ELR (cell line): ENCODE data around the gene HIRA.
A peak's percentile ranks its signal among the peaks of the same experiment; 100 is the strongest.
"Not testable (repeated sequence)": the region's sequence is repeated elsewhere in the genome, so short reads cannot be mapped to it uniquely, and the experiment has no call there.

Experiments used
- DNase-seq: peaks from one replicate; pipeline ENCODE4 v3.0.0-alpha.2; 2015; ENCODE audit warnings: low read depth

Gene HIRA

GRCh38 chr22:19463491-19464469 lies 32.2 kb upstream of the HIRA start:
- DNase-seq: peak; percentile 92

GRCh38 chr22:19463008-19463407 lies 31.5 kb upstream of the HIRA start:
- no peak for DNase-seq

GRCh38 chr22:19461506-19461905 lies 30.0 kb upstream of the HIRA start:
- no peak for DNase-seq

- no peak for DNase-seq
Observed at GRCh38 chr22:19460036-19460435, 28.5 kb upstream of the HIRA start.

- no peak for DNase-seq
Observed at GRCh38 chr22:19457828-19458428, 26.4 kb upstream of the HIRA start.

- no peak for DNase-seq
Observed at GRCh38 chr22:19456541-19456940, 25.0 kb upstream of the HIRA start.

- DNase-seq: peak; percentile 49
Observed at GRCh38 chr22:19455585-19456370, 24.2 kb upstream of the HIRA start.

- DNase-seq: no peak
Observed at GRCh38 chr22:19455033-19455432, 23.5 kb upstream of the HIRA start.

GRCh38 chr22:19454156-19454555 lies 22.6 kb upstream of the HIRA start:
- DNase-seq: no peak

GRCh38 chr22:19453718-19454117 lies 22.2 kb upstream of the HIRA start:
- DNase-seq: no peak

- DNase-seq: no peak
Observed at GRCh38 chr22:19451570-19451969, 20.0 kb upstream of the HIRA start.

- DNase-seq: no peak
Observed at GRCh38 chr22:19450363-19451175, 19.0 kb upstream of the HIRA start.

GRCh38 chr22:19449422-19449767 lies 17.9 kb upstream of the HIRA start:
- DNase-seq: no peak

GRCh38 chr22:19448739-19449421 lies 17.3 kb upstream of the HIRA start:
- DNase-seq: no peak

GRCh38 chr22:19448076-19448607 lies 16.6 kb upstream of the HIRA start:
- peak; percentile 58 for DNase-seq

GRCh38 chr22:19447330-19448075 lies 16.0 kb upstream of the HIRA start, which contains the start of gene C22orf39:
TSS of gene C22orf39 (minus strand) at chr22:19447711. CDS start at chr22:19447688, 23 bp downstream.
- peak; percentile 94 for DNase-seq

GRCh38 chr22:19446603-19447329 lies 15.2 kb upstream of the HIRA start:
- peak; percentile 32 for DNase-seq

GRCh38 chr22:19445279-19445982 lies 13.9 kb upstream of the HIRA start:
- not testable (repeated sequence) for DNase-seq
